HepG2 (cell line): ENCODE measurements around the gene PSMD1. TPM values are rescaled to one million over a fixed set of nuclear protein-coding genes. Genes with fewer than 3 reads are reported as not detected.

Source experiments
- CAMTA2 ChIP-seq: sonication (generic); formaldehyde crosslinking; IDR thresholded peaks from 2 replicates; pipeline ENCODE4 v1.4.0; 2020; ENCODE audit warnings: mild to moderate bottlenecking, missing genetic modification reagents, borderline replicate concordance
- CHD2 ChIP-seq: IDR thresholded peaks from 2 replicates; pipeline ENCODE4 v1.6.1; 2011; ENCODE audit warnings: low read depth, low read length, improper control_type of control experiment
- DZIP1 ChIP-seq: sonication (generic); formaldehyde crosslinking; IDR thresholded peaks from 2 replicates; pipeline ENCODE4 v1.5.0; 2020; ENCODE audit warnings: mild to moderate bottlenecking, missing genetic modification reagents
- FOXP4 ChIP-seq: sonication (generic); formaldehyde crosslinking; IDR thresholded peaks from 2 replicates; pipeline ENCODE4 v1.4.0; 2020; ENCODE audit warnings: missing genetic modification reagents
- FUBP1 ChIP-seq: sonication (generic); formaldehyde crosslinking; IDR thresholded peaks from 2 replicates; pipeline ENCODE4 v1.5.1; 2020; ENCODE audit warnings: missing genetic modification reagents, mild to moderate bottlenecking, borderline replicate concordance
- MXD1 ChIP-seq: sonication (generic); formaldehyde crosslinking; IDR thresholded peaks from 2 replicates; pipeline ENCODE4 v1.4.0; 2020; ENCODE audit warnings: mild to moderate bottlenecking, missing genetic modification reagents
- PATZ1 ChIP-seq: sonication (generic); formaldehyde crosslinking; IDR thresholded peaks from 2 replicates; pipeline ENCODE4 v1.4.0; 2020; ENCODE audit warnings: missing genetic modification reagents
- PITX1 ChIP-seq: sonication (generic); formaldehyde crosslinking; IDR thresholded peaks from 2 replicates; pipeline ENCODE4 v1.5.1; 2020; ENCODE audit warnings: mild to moderate bottlenecking, missing genetic modification reagents
- RAD51 ChIP-seq: fragments of 450-650 bp; IDR thresholded peaks from 2 replicates; pipeline ENCODE4 v1.6.1; 2016; ENCODE audit warnings: borderline replicate concordance
- RARA ChIP-seq: IDR thresholded peaks from 2 replicates; pipeline ENCODE4 v1.6.1; 2016; ENCODE audit warnings: missing genetic modification reagents, missing compliant biosample characterization
- SAP130 ChIP-seq: IDR thresholded peaks from 2 replicates; pipeline ENCODE4 v1.6.1; 2016; ENCODE audit warnings: low read depth
- SMC3 ChIP-seq: IDR thresholded peaks from 2 replicates; pipeline ENCODE4 v1.6.1; 2011; ENCODE audit warnings: low read length, improper control_type of control experiment
- ZNF367 ChIP-seq: sonication (generic); formaldehyde crosslinking; IDR thresholded peaks from 2 replicates; pipeline ENCODE4 v1.4.0; 2020; ENCODE audit warnings: missing genetic modification reagents, borderline replicate concordance
- ZNF512 ChIP-seq: sonication (generic); formaldehyde crosslinking; IDR thresholded peaks from 2 replicates; pipeline ENCODE4 v1.4.0; 2020; ENCODE audit warnings: mild to moderate bottlenecking, missing genetic modification reagents
- ZNF761 ChIP-seq: sonication (generic); formaldehyde crosslinking; conservative IDR thresholded peaks from 2 replicates; pipeline ENCODE4 v1.4.0; 2020; ENCODE audit warnings: mild to moderate bottlenecking, missing genetic modification reagents
- ZNF83 ChIP-seq: sonication (generic); formaldehyde crosslinking; IDR thresholded peaks from 2 replicates; pipeline ENCODE4 v1.4.0; 2020; ENCODE audit warnings: missing genetic modification reagents, mild to moderate bottlenecking, borderline replicate concordance
- polyA plus RNA-seq, 8 experiments: library from polyadenylated mRNA; depleted of rRNA in 3 of 8; stranded (reverse) in 7 of 8; unstranded in 1 of 8; fragments of >200 nt; fragmentation: Illumina TruSeq in 4 of 8; extraction: Trizol in 4 of 8; gene quantifications; 2 replicates each; pipeline versions ENCODE4 v1.2.1 to v1.2.3, GENCODE V29; 2011 to 2016; ENCODE audit warnings: low read depth in 4 of 8, missing spikeins in 1 of 8, mixed read lengths in 1 of 8; ENCODE audit not compliant: insufficient read depth in 1 of 8
- total RNA-seq, 5 experiments: library from RNA; depleted of rRNA; stranded (reverse); fragments of >200 nt; fragmentation: Illumina TruSeq; extraction: Trizol; gene quantifications; 2 replicates each; pipeline ENCODE4 v1.2.3, GENCODE V29; 2016; ENCODE audit warnings: low read depth in 1 of 5

The PSMD1 gene
- total and polyA plus RNA-seq, 2 of the 13 experiments (the other 11 are each of a cell fraction or from before 2014, with no cell fraction given) = 136 to 191 TPM

GRCh38 chr2:231034291-231034882 is 22.3 kb upstream of the PSMD1 start (continued):
- TF ChIP-seq FOXP4 (CRISPR knock-in tag) (peak; percentile 42), ZNF512 (CRISPR knock-in tag) (no peak), ZNF83 (CRISPR knock-in tag) (no peak), PITX1 (CRISPR knock-in tag) (peak; percentile 36; the same call in 1 of the 2 replicates), DZIP1 (CRISPR knock-in tag) (no peak), ZNF761 (CRISPR knock-in tag) (no peak), SAP130 (CRISPR knock-in tag) (peak; percentile 9; the same call in 1 of the 2 replicates), CAMTA2 (CRISPR knock-in tag) (no peak), SMC3 (no peak), PATZ1 (CRISPR knock-in tag) (no peak; the same call in none of the 2 replicates), CHD2 (no peak), MXD1 (CRISPR knock-in tag) (no peak), ZNF367 (CRISPR knock-in tag) (no peak), RARA (peak; percentile 36; the same call in 1 of the 2 replicates), RAD51 (no peak), FUBP1 (CRISPR knock-in tag) (no peak)
